HEK293T (cell line): ENCODE measurements around the gene SPAG16.

Source experiments
- CTCF ChIA-PET: fragments of 350-600 bp; formaldehyde crosslinking; extraction: SDS; loops from one replicate; lab custom pipeline; 2021; ENCODE audit warnings: antibody characterized with exemption, inconsistent platforms; lab: Yijun Ruan, JAX
- POLR2A ChIA-PET: fragments of 350-600 bp; formaldehyde crosslinking; extraction: SDS; loops from one replicate; lab custom pipeline; 2020; ENCODE audit warnings: antibody characterized with exemption, inconsistent platforms; lab: Yijun Ruan, JAX
- DNase-seq: peaks from one replicate; pipeline ENCODE4 v3.0.0; 2012; ENCODE audit warnings: mixed read lengths; ENCODE audit errors: extremely low spot score
- ARNT ChIP-seq: fragments of 450-650 bp; IDR thresholded peaks from 2 replicates; pipeline ENCODE4 v1.6.1; 2017; ENCODE audit warnings: mild to moderate bottlenecking
- BHLHE40 ChIP-seq: fragments of 450-650 bp; IDR thresholded peaks from 2 replicates; pipeline ENCODE4 v1.6.1; 2016; ENCODE audit warnings: mild to moderate bottlenecking, moderate library complexity, borderline replicate concordance
- CTBP1 ChIP-seq: fragments of 450-650 bp; IDR thresholded peaks from 2 replicates; pipeline ENCODE4 v1.6.1; 2016; ENCODE audit warnings: borderline replicate concordance
- ELF4 ChIP-seq: fragments of 450-650 bp; IDR thresholded peaks from 2 replicates; pipeline ENCODE4 v1.6.1; 2017; ENCODE audit warnings: antibody characterized with exemption
- FOXA1 ChIP-seq: fragments of 450-650 bp; IDR thresholded peaks from 2 replicates; pipeline ENCODE4 v1.6.1; 2016; ENCODE audit warnings: mild to moderate bottlenecking
- FOXK2 ChIP-seq: fragments of 450-650 bp; IDR thresholded peaks from 2 replicates; pipeline ENCODE4 v1.6.1; 2016; ENCODE audit warnings: mild to moderate bottlenecking
- FOXM1 ChIP-seq: fragments of 450-650 bp; IDR thresholded peaks from 2 replicates; pipeline ENCODE4 v1.6.1; 2017; ENCODE audit warnings: mild to moderate bottlenecking, borderline replicate concordance
- HDGF ChIP-seq: fragments of 450-650 bp; IDR thresholded peaks from 2 replicates; pipeline ENCODE4 v1.6.1; 2017; ENCODE audit warnings: antibody characterized with exemption, borderline replicate concordance
- L3MBTL2 ChIP-seq: fragments of 450-650 bp; conservative IDR thresholded peaks from 2 replicates; pipeline ENCODE4 v1.6.1; 2016; ENCODE audit warnings: mild to moderate bottlenecking
- LEF1 ChIP-seq: fragments of 450-650 bp; IDR thresholded peaks from 2 replicates; pipeline ENCODE4 v1.6.1; 2017; ENCODE audit warnings: mild to moderate bottlenecking, borderline replicate concordance
- NFRKB ChIP-seq: fragments of 450-650 bp; IDR thresholded peaks from 2 replicates; pipeline ENCODE4 v1.6.1; 2016; ENCODE audit warnings: mild to moderate bottlenecking, moderate library complexity
- PKNOX1 ChIP-seq: fragments of 450-650 bp; IDR thresholded peaks from 2 replicates; pipeline ENCODE4 v1.6.1; 2016
- SP1 ChIP-seq: fragments of 450-650 bp; IDR thresholded peaks from 2 replicates; pipeline ENCODE4 v1.6.1; 2017
- SUZ12 ChIP-seq: fragments of 450-650 bp; IDR thresholded peaks from 2 replicates; pipeline ENCODE4 v1.6.1; 2016; ENCODE audit warnings: mild to moderate bottlenecking
- TARDBP ChIP-seq: fragments of 450-650 bp; IDR thresholded peaks from 2 replicates; pipeline ENCODE4 v1.6.1; 2016
- ZNF384 ChIP-seq: fragments of 450-650 bp; IDR thresholded peaks from 2 replicates; pipeline ENCODE4 v1.6.1; 2016

Gene SPAG16

GRCh38 chr2:214100488-214100887 is 816.2 kb downstream of the SPAG16 start:
- ChIA-PET CTCF (no interaction called here), POLR2A (no interaction called here)
- TF ChIP-seq SUZ12, result no peak
- no peak for TF ChIP-seq NFRKB
- no peak for TF ChIP-seq L3MBTL2
- TF ChIP-seq CTBP1, result no peak
- TF ChIP-seq LEF1, result no peak
- TF ChIP-seq BHLHE40, result no peak
- no peak for DNase-seq

- CTCF ChIA-PET, result no interaction called here
- POLR2A ChIA-PET, result no interaction called here
- DNase-seq, result no peak
- TF ChIP-seq SUZ12 (no peak), ELF4 (no peak), FOXK2 (no peak), ARNT (no peak), ZNF384 (no peak), TARDBP (no peak), HDGF (no peak), SP1 (no peak), CTBP1 (no peak), FOXM1 (no peak), BHLHE40 (no peak), NFRKB (no peak), FOXA1 (no peak), L3MBTL2 (no peak), PKNOX1 (no peak), LEF1 (no peak)
These were observed 819.2 kb downstream of the SPAG16 start for GRCh38 chr2:214103276-214104001.

DNA sequence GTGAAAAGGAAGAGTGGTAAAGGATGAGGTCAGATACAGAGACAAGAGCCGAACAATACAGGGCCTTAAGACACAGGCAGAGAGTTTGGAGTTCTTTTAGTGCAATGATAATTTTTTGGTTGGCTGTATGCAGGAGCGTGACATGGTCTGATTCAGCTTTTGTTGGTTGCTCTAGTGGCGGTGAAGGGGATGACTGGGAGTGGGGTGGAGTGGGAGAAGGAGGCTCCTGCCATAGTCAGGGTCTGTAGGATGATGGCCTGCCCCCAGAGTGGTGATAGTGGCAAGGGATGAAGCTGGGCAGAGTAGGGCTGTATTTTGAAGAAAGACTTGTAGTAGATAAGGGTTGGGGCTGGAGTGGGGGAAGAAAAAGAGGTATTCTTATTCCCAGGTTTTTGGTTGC is 820.0 kb downstream of the SPAG16 start:
- TF ChIP-seq TARDBP (no peak), L3MBTL2 (no peak), FOXM1 (no peak), ZNF384 (no peak), ELF4 (no peak), FOXK2 (no peak), SP1 (no peak)
- ChIA-PET CTCF (no interaction called here), POLR2A (no interaction called here)
- DNase-seq, result peak; percentile 9

DNA sequence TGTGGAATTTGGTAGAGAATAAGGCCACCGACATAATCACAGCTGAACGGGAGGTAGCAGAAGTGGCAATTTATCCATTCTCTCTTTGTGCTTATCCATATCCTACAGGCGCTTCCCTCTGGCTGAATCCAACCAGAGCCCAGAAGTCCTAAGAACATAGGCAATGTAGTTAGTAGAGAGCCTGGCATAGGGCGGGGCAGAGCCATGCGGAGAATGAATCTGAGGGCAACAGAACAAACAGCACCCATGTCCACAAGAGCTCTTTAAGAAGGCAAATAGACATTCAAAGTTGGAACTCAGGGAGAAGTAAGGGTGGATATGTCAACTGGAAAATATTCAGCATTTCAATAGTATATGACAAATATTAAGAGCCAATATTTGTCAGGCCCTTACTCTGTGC is 820.7 kb downstream of the SPAG16 start:
- POLR2A ChIA-PET, result no interaction called here
- CTCF ChIA-PET, result no interaction called here
- DNase-seq, result no peak
- TF ChIP-seq NFRKB (no peak), CTBP1 (no peak), L3MBTL2 (no peak), SUZ12 (no peak), TARDBP (no peak), FOXM1 (no peak), ARNT (no peak), SP1 (no peak), FOXA1 (no peak), FOXK2 (no peak), BHLHE40 (no peak), ELF4 (no peak), ZNF384 (no peak), HDGF (no peak), LEF1 (no peak)

GRCh38 chr2:214107726-214108125 is 823.5 kb downstream of the SPAG16 start:
- ChIA-PET POLR2A (no interaction called here), CTCF (no interaction called here)
- TF ChIP-seq ARNT (no peak), FOXK2 (no peak), L3MBTL2 (no peak), PKNOX1 (no peak), SP1 (no peak)
- no peak for DNase-seq

- ChIA-PET POLR2A (no interaction called here), CTCF (no interaction called here)
- DNase-seq, result no peak
- TF ChIP-seq L3MBTL2, result no peak
- no peak for TF ChIP-seq CTBP1
- TF ChIP-seq NFRKB, result no peak
These were observed 824.3 kb downstream of the SPAG16 start for GRCh38 chr2:214108598-214108997.

DNA sequence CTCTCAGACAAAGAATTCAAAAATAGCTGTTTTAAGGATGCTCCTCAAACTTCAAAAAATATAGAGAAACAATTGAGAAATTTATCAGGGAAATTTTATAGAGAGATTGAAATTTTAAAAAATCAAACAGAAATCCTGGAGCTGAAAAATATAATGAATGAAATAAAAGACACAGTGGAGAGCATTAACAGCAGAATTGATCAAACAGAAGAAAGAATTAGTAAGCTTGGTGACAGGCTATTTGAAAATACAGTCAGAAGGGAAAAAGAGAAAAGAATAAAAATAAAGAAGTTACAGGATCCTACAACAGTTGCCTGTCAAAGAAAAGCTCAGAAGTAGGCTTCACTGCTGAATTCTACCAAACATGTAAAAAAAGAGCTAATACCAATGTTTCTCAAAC is 832.8 kb downstream of the SPAG16 start:
- ChIA-PET CTCF (no interaction called here), POLR2A (no interaction called here)
- no peak for TF ChIP-seq BHLHE40
- no peak for TF ChIP-seq FOXA1
- no peak for TF ChIP-seq ARNT
- TF ChIP-seq SUZ12, result no peak
- no peak for TF ChIP-seq ELF4
- TF ChIP-seq ZNF384, result no peak
- TF ChIP-seq SP1, result no peak
- no peak for TF ChIP-seq FOXK2
- TF ChIP-seq FOXM1, result no peak
- no peak for TF ChIP-seq HDGF
- TF ChIP-seq TARDBP, result no peak
- TF ChIP-seq LEF1, result no peak
- no peak for TF ChIP-seq NFRKB
- no peak for TF ChIP-seq L3MBTL2
- TF ChIP-seq CTBP1, result no peak
- no peak for TF ChIP-seq PKNOX1
- DNase-seq, result no peak
